Measurements from ENCODE around the gene TRO.

Gene TRO

DNA sequence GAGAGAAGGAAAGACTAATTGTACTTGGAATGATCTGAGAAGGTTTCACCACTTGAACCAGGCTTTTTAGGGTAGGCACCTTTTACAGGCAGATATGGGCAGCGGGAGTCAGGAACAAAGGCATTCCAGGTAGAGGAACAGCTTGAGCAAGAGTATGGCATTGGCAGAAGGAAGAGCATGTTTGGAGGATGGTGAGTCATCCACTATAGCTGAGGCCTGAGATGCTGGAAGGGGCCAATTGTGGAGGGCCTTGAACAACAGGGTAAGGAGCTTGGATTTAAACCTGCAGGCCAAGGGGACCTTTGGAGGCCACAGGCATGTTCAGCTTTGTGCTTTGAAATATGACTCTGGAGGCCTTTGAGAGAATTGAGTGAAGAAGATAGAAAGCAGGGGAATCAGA is 41.1 kb downstream of the TRO start:
- DNase-seq: no peak

DNA sequence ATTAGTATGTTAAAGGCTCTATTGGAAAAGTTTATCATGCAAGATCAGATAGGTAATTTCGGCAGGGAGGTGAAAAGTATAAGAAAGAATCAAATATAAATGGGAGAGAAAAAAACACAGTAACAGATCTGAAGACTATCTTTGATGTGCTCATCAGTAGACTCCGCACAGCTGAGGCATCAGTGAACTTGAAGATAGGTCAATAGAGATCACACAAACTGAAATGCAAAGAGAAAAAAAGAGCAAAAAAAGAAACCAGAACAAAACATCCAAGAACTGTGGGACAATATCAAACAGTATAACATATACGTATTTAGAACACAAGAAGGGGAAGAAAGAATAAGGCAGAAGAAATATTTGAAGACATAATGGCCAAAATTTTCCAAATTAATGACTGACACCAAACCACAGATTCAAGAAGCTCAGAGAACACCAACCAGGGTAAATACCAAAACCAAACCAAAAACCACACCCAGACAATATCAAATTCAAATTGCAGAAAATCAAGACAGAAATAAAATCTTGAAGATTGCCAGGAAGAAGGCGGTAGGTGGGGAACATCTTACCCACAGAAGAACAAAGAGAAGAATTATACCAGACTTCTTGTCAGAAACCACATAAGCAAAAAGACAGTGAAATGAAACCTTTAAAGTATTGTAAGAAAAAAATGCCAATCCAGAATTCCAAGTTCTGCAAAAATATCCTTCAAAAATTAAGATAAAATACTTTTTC is 44.3 kb downstream of the TRO start:
- no peak for DNase-seq

DNA sequence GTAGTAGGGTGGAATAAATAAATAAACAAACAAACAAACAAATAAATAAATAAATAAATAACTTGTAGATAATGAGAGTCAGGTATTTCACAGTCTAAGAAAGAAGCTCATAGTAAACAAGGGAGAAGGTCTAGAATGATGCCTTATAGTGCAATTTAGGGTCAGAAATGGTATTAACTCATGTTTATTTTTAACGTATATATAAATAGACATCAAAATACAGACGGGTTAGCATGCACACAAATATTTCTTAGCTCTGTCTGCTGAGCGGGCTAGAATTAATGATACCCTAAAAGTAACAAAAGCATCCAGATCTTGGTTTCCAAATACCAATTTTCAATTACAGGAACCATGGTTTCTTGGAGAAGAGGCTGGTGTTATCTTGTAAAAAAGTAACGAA is 56.8 kb downstream of the TRO start:
- no peak for DNase-seq

- no peak for DNase-seq
Measured at GRCh38 chrX:54978448-54978847, 57.8 kb downstream of the TRO start.

DNA sequence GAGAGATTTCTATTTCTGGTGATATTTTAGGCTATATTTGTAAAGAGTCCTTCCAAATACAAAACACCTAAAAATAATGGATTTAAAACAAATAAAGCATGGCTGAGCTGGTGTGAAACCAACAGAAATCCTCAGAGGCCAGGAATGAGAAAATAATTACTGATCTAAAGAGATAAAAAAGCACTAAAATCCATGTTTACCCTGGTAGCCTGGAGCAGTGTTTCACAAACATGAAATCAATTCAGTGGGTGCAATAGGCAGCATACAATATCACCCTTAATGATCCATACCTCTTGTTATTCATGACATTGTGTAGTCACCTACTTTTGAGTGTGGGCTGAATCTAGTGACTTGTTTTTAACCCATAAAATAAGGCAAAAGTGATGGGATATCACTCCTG is 58.8 kb downstream of the TRO start:
- DNase-seq: no peak

- DNase-seq: no peak
Measured at GRCh38 chrX:54980334-54980733, 59.7 kb downstream of the TRO start.

Data from activated effector memory CD4-positive, alpha-beta T cell treated with Interleukin-2 at 50 U/mL for 16 hours (primary cell).